Heart left ventricle (tissue), 13 donors: ENCODE measurements around the gene NTRK2.

Experiments
- CTCF ChIP-seq, 12 donors: fragments of 200-600 bp; sonication (generic) in 4 of 12; IDR thresholded peaks; one replicate each; pipeline versions ENCODE4 v1.5.0 to v1.8.0; 2018 to 2022; ENCODE audit warnings: antibody characterized with exemption in 12 of 12, mild to moderate bottlenecking in 5 of 12
- POLR2A ChIP-seq, 2 donors: fragments of 450-650 bp; IDR thresholded peaks; one replicate each; pipeline ENCODE4 v1.6.1; 2017; ENCODE audit warnings: antibody characterized with exemption in 2 of 2, mild to moderate bottlenecking in 2 of 2, moderate library complexity in 2 of 2
- donor health status: ischemic (EF 13 %, LVEDD 7.1; RV severe dilation, severe dysfunction).
- donor health status: DM: no; HTN: yes; CAD: no.
- donor health status: DM: no; HTN: no; CAD: no.
- donor health status: ischemic (EF 25% LVEDD 6.9; RV normal size, moderate dysfunction).
- donor health status: ischemic (EF 25% LVEDD 5.7; RV mildly dilated, moderate dysfunction).
- donor health status: ischemic (EF 35%, LVEDD 5.7; RV mildly dilated, moderate dysfunction).
- donor health status: nonischemic (EF 11% LVEDD 7.7; RV severe dilation, severe dysfunction).
- donor health status: DM: yes; HTN: yes; CAD: no.
- donor health status: PGD.
- donor health status: ischemic (EF 29% LVEDD 5.4; RV normal size, mild dysfunction).
- donor health status: nonischemic (EF 23%, LVEDD 6.1; RV moderate dilation, normal function).

- TF ChIP-seq CTCF (IDR thresholded peaks at IDR 0.05) (no peak), POLR2A (IDR thresholded peaks at IDR 0.05) (no peak)
Measured at GRCh38 chr9:84808416-84808815, 138.9 kb downstream of the NTRK2 start.
